Measurements from ENCODE around the gene IFT172. TPM values are rescaled to one million over a fixed set of nuclear protein-coding genes. Genes with fewer than 3 reads are reported as not detected.

IFT172 gene
- total and polyA plus RNA-seq, 2 donors (not counting 1 experiment from before 2014, with no cell fraction given): 11.2 to 33.0 TPM

DNA sequence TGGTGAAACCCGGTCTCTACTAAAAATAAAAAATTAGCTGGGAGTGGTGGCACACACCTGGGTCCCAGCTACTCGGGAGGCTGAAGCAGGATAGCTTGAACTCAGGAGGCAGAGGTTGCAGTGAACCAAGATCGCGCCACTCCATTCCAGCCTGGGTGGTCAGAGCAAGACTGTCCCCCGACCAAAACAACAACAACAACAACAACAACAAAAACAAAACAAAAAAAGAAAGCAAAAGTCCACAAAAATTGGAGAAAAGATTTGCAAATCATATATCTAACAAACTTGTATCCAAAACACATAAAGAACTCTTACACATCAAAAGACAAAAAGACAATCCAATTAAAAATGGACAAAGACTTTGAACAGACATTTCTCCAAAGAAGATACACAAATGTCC is 90.6 kb downstream of the IFT172 start:
- H3K27ac ChIP-seq (ENCODE audit: insufficient read depth, low read length): no peak overlapping the region
- DNase-seq (ENCODE audit: low read depth in 2 of 2): no peak
- no peak overlapping the region for H3K4me2 ChIP-seq (ENCODE audit: extremely low read depth, insufficient read depth, low read length)
- H4K20me1 ChIP-seq (ENCODE audit: control insufficient read depth, extremely low read depth, insufficient read depth, low read length): no peaks in the 10 kb centered on the region
- H3K79me2 ChIP-seq (ENCODE audit: control insufficient read depth, insufficient read depth, low read length): peaks cover 89% of the 10 kb centered on the region
- no peaks in the 10 kb centered on the region for H3K36me3 ChIP-seq (ENCODE audit: control insufficient read depth, insufficient read depth, low read length)
- no peaks in the 10 kb centered on the region for H3K9me3 ChIP-seq (ENCODE audit: control insufficient read depth, insufficient read depth, low read depth, low read length)
- H3K9ac ChIP-seq (ENCODE audit: insufficient read depth, low read length): no peak overlapping the region
- H3K27me3 ChIP-seq (ENCODE audit: control insufficient read depth, insufficient read depth, low read length): no peaks in the 10 kb centered on the region
- no peak overlapping the region for H3K4me3 ChIP-seq (replicated peaks in 1 of 4; ENCODE audit: control extremely low read depth in 1 of 4, insufficient read depth in 1 of 4, low read depth in 3 of 4, low read length in 4 of 4)
- no peak overlapping the region for H2AFZ ChIP-seq (ENCODE audit: low read length)
- TF ChIP-seq, protein P1, sequence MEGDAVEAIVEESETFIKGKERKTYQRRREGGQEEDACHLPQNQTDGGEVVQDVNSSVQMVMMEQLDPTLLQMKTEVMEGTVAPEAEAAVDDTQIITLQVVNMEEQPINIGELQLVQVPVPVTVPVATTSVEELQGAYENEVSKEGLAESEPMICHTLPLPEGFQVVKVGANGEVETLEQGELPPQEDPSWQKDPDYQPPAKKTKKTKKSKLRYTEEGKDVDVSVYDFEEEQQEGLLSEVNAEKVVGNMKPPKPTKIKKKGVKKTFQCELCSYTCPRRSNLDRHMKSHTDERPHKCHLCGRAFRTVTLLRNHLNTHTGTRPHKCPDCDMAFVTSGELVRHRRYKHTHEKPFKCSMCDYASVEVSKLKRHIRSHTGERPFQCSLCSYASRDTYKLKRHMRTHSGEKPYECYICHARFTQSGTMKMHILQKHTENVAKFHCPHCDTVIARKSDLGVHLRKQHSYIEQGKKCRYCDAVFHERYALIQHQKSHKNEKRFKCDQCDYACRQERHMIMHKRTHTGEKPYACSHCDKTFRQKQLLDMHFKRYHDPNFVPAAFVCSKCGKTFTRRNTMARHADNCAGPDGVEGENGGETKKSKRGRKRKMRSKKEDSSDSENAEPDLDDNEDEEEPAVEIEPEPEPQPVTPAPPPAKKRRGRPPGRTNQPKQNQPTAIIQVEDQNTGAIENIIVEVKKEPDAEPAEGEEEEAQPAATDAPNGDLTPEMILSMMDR (conservative IDR thresholded peaks at IDR 0.05 in 1 of 2, IDR thresholded peaks at IDR 0.05 in 1 of 2; ENCODE audit: low read depth in 1 of 2, low read length in 2 of 2): no peak
- no peak for TF ChIP-seq EZH2 (IDR thresholded peaks at IDR 0.05; ENCODE audit: low read length, missing control alignments)
- peaks cover 2% of the 10 kb centered on the region for H3K4me1 ChIP-seq (ENCODE audit: control insufficient read depth, extremely low read depth, insufficient read depth, low read length)

Other genes with a start within 250 kb of the IFT172 start
- gene SLC30A3, start 226.7 kb downstream of the IFT172 start, total RNA-seq: under 0.01 TPM in 1 of 2 replicates, not detected in the other
- 0.12 and 0.38 TPM in 2 replicates for gene SLC30A3, start 226.7 kb downstream of the IFT172 start, polyA plus RNA-seq
- not detected in 2 replicates for gene DNAJC5G, start 214.3 kb downstream of the IFT172 start, total RNA-seq
- gene DNAJC5G, start 214.3 kb downstream of the IFT172 start, polyA plus RNA-seq: not detected in 2 replicates
- 0.17 TPM in 1 of 2 replicates, not detected in the other for gene TRIM54, start 207.3 kb downstream of the IFT172 start, total RNA-seq
- 0.06 TPM in 1 of 2 replicates, not detected in the other for gene TRIM54, start 207.3 kb downstream of the IFT172 start, polyA plus RNA-seq
- 1.2 and 1.3 TPM in 2 replicates for gene UCN, start 181.3 kb downstream of the IFT172 start, total RNA-seq
- gene UCN, start 181.3 kb downstream of the IFT172 start, polyA plus RNA-seq: 0.14 TPM in 1 of 2 replicates, not detected in the other
- gene MPV17, start 166.6 kb downstream of the IFT172 start, total RNA-seq: 65.2 and 83.2 TPM in 2 replicates
- 272 and 289 TPM in 2 replicates for gene MPV17, start 166.6 kb downstream of the IFT172 start, polyA plus RNA-seq
- 18.2 and 19.2 TPM in 2 replicates for gene GTF3C2, start 133.0 kb downstream of the IFT172 start, total RNA-seq
- gene GTF3C2, start 133.0 kb downstream of the IFT172 start, polyA plus RNA-seq: 30.2 and 41.8 TPM in 2 replicates
- gene EIF2B4, start 119.4 kb downstream of the IFT172 start, total RNA-seq: 28.6 and 28.8 TPM in 2 replicates
- gene EIF2B4, start 119.4 kb downstream of the IFT172 start, polyA plus RNA-seq: 29.8 and 41.2 TPM in 2 replicates
- 152 and 155 TPM in 2 replicates for gene SNX17, start 119.1 kb downstream of the IFT172 start, total RNA-seq
- gene SNX17, start 119.1 kb downstream of the IFT172 start, polyA plus RNA-seq: 118 and 134 TPM in 2 replicates
- gene ZNF513, start 109.0 kb downstream of the IFT172 start, total RNA-seq: 7.7 and 8.4 TPM in 2 replicates
- gene ZNF513, start 109.0 kb downstream of the IFT172 start, polyA plus RNA-seq: 7.0 and 7.4 TPM in 2 replicates
- 63.4 and 67.0 TPM in 2 replicates for gene PPM1G, start 80.2 kb downstream of the IFT172 start, total RNA-seq
- gene PPM1G, start 80.2 kb downstream of the IFT172 start, polyA plus RNA-seq: 54.7 and 85.4 TPM in 2 replicates
- gene NRBP1, start 61.1 kb downstream of the IFT172 start, total RNA-seq: 68.1 and 77.5 TPM in 2 replicates
- gene NRBP1, start 61.1 kb downstream of the IFT172 start, polyA plus RNA-seq: 169 and 192 TPM in 2 replicates
- gene KRTCAP3, start 47.4 kb downstream of the IFT172 start, total RNA-seq: 0.33 TPM in 1 of 2 replicates, not detected in the other
- 0.12 and 0.22 TPM in 2 replicates for gene KRTCAP3, start 47.4 kb downstream of the IFT172 start, polyA plus RNA-seq
- 12.8 and 18.3 TPM in 2 replicates for gene FNDC4, start 5.5 kb upstream of the IFT172 start, total RNA-seq
- 9.6 and 15.2 TPM in 2 replicates for gene FNDC4, start 5.5 kb upstream of the IFT172 start, polyA plus RNA-seq
- gene GCKR, start 7.1 kb upstream of the IFT172 start, total RNA-seq: 0.26 and 0.50 TPM in 2 replicates
- gene GCKR, start 7.1 kb upstream of the IFT172 start, polyA plus RNA-seq: 0.16 and 0.35 TPM in 2 replicates
- gene ZNF512, start 93.3 kb upstream of the IFT172 start, total RNA-seq: 16.4 and 23.6 TPM in 2 replicates
- gene ZNF512, start 93.3 kb upstream of the IFT172 start, polyA plus RNA-seq: 31.3 and 36.6 TPM in 2 replicates
- 1.8 and 2.0 TPM in 2 replicates for gene CCDC121, start 139.3 kb upstream of the IFT172 start, total RNA-seq
- 1.4 and 1.5 TPM in 2 replicates for gene CCDC121, start 139.3 kb upstream of the IFT172 start, polyA plus RNA-seq
- 29.5 and 34.5 TPM in 2 replicates for gene GPN1, start 139.3 kb upstream of the IFT172 start, total RNA-seq
- gene GPN1, start 139.3 kb upstream of the IFT172 start, polyA plus RNA-seq: 60.9 and 65.1 TPM in 2 replicates
- 18.5 and 27.2 TPM in 2 replicates for gene SUPT7L, start 173.9 kb upstream of the IFT172 start, total RNA-seq
- 28.5 and 29.9 TPM in 2 replicates for gene SUPT7L, start 173.9 kb upstream of the IFT172 start, polyA plus RNA-seq
- gene SLC4A1AP, start 174.1 kb upstream of the IFT172 start, total RNA-seq: 25.2 and 28.4 TPM in 2 replicates
- gene SLC4A1AP, start 174.1 kb upstream of the IFT172 start, polyA plus RNA-seq: 15.2 and 17.7 TPM in 2 replicates